Activated naive CD4-positive, alpha-beta T cell treated with Interleukin-2 at 50 U/mL for 16 hours (primary cell): ENCODE measurements around the gene TACC3.

Experiments used
- DNase-seq: peaks from one replicate; pipeline ENCODE4 v3.0.0-alpha.2; 2020

Gene TACC3

DNA sequence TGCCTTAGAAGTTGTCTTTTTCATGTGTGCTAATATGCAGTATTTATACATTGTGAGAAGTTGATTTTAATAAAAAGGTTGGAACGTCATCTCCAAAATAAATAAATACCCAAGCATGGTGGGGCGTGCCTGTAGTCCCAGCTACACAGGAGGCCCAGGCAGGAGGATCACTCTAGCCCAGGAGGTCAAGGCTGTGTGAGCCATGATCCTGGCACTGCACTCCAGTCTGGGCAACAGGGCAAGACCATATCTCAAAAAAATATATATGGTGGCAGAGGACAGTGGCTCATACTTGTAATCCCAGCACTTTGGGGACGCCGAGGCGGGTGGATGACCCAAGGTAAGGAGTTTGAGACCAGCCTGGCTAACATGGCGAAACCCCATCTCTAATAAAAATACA lies 15.6 kb upstream of the TACC3 start:
- DNase-seq: no peak

DNA sequence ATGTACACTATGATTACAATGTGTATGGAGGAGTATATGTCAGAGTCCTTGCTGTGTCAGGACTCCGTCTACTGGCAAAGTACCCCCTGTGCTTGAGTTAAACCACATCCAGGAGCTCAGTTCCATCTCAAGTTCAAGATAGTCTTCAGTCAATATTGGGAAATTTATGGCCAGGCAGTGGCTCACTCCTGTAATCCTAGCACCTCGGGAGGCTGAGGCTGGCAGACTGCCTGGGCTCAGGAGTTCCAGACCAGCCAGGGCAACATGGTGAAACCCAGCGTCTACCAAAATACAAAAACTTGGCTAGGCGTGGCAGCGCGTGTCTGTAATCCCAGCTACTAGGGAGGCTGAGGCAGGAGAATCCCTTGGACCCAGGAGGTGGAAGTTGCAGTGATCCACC lies 15.0 kb upstream of the TACC3 start:
- DNase-seq: no peak

DNA sequence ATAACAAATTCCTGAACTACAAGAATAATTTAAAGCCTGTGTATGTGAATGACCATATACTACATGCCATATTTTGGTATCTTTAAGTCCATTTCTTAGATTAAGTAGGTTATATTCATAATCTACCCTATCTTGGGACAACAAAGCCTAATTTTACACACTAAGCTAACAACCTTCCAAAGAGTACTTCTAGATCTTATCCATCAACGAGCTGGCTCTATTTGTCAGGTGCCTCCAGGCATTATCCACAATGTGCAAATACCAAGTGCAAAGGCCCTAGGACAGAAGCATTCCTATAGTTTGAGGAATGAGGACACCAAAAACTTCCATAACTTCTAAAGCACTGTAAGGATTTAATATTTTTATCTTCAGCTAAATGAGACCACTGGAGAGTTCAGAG lies 12.7 kb upstream of the TACC3 start:
- DNase-seq: no peak

GRCh38 chr4:1711055-1711570 lies 10.2 kb upstream of the TACC3 start:
- no peak for DNase-seq

- peak; percentile 47 for DNase-seq
Measured at GRCh38 chr4:1711571-1712215, 9.6 kb upstream of the TACC3 start.

DNA sequence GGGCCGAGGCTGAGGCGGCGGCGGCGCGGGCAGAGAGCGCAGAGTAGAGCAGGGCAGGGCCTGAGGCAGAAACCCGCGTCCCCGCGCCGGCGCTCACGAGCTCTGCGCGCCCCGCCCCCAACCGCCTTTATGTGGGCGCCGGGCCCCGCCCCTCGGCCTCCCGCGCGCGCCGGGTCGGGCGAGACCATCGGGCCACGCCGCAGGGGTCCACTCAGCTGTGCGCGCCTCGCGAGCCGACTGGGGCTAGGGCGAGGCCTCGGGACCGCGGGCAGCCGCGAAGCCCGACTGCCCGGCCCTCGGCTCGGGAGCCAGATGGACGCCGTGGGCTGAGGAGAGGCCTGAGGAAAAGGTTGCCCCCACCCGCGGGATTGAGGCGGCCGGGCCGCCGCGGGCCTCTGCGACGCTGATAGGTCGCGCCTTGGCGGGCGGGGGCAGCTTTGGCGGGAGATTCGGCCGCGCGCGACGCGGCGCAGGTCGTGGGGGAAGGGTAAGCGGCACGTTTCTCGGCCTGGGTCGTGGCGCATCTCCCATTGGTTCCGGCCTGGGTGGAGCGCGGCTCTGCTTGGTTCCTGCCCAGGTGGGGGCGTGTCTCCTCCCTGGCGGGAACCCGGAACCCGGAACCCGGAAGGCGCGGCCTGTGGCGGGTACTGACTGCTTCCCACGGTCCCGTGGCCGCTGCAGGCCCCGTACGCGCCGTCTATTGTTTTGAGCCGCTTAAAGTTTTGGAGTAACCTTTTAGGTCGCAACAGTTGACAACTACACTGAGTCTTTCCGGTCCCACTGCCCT lies 8.9 kb upstream of the TACC3 start, which contains the start of gene SLBP:
SLBP (minus strand) TSS at position 104 of the 787 bp plus-strand sequence. CDS start 131 bp downstream, outside the sequence.
- DNase-seq: peak; percentile 99

DNA sequence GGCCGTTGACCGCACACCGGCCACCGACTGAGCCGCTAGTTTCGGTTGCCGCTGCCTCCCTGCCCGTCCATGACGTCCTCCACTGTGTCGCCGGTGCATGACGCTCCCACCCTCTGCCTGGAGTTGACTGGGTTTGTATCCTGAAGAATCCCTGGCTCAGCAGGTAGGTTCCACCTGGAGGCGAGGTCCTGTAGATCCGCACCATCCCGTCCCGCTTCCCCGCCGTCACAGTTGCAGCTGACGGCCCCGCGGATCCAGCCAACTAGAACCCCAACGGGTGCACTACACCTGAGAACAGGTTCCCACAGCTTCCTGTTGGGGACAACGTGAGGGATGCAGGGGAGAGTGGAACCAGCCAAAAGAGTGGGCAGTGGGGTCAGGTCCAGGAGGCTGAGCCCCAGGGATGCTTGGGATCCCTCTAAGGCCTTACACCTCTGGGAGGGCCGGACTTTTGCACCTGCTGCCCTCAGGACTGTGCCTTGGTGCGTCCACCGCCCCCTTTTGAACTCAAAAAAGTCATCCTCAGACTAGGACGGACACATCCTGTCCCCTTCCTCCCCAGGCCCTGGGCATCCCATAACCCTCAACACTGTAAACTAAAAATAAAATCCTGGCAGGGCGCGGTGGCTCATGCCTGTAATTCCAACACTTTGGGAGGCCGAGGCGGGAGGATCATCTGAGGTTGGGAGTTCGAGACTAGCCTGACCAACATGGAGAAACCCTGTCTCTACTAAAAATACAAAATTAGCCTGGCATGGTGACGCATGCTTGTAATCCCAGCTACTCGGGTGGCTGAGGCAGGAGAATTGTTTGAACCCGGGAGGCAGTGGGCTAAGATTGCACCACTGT lies 8.1 kb upstream of the TACC3 start:
- no peak for DNase-seq

- DNase-seq: no peak
Measured at GRCh38 chr4:1714303-1715001, 6.9 kb upstream of the TACC3 start.

- DNase-seq: no peak
Measured at GRCh38 chr4:1715002-1715758, 6.1 kb upstream of the TACC3 start.

- no peak for DNase-seq
Measured at GRCh38 chr4:1716065-1716945, 5.0 kb upstream of the TACC3 start.

DNA sequence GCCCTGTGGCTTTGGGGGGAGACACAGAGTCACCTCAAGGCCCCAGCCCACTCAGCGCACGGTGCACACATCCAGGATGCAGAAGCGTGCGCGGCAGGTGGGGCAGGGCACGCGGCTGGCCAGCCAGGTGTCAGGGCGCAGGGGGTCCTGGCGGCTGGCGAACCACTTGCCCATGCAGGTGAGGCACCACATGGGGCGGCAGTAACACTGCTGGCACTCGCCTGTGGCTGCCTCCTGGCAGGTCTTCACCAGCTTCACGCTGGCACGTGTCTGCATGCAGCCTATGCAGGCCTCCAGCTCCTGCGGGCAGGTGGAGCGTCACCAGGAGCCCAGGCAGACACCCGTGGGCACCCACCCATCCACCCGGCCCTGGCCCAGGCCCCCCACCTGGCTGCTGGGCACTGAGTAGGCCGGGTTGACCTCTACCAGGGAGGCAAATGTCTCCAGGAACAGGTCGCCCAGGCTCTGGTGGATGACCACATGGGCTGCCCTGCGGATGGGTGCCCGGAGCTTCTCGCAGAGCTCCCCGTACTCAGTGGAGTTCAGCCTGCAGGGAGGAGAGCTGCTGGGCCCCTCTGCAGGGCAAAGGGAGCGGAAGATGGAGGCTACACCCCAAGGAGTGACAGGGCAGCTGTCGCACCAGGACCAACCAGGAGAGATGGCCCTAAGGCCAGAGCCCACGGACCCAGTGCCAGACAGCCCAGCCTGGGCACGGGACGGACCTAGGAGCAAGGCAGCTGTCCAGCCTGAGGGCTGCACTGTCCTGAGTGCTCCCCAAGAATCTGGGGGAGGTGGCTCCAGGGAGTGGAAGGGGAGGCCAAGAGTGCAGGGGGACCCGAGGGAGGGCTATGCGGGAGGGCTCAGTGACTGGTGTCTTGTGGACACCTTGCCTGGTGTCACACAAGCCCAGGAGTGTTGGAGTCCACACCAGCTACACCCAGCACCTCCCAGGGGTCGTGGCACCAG lies 3.9 kb upstream of the TACC3 start:
- DNase-seq: no peak

DNA sequence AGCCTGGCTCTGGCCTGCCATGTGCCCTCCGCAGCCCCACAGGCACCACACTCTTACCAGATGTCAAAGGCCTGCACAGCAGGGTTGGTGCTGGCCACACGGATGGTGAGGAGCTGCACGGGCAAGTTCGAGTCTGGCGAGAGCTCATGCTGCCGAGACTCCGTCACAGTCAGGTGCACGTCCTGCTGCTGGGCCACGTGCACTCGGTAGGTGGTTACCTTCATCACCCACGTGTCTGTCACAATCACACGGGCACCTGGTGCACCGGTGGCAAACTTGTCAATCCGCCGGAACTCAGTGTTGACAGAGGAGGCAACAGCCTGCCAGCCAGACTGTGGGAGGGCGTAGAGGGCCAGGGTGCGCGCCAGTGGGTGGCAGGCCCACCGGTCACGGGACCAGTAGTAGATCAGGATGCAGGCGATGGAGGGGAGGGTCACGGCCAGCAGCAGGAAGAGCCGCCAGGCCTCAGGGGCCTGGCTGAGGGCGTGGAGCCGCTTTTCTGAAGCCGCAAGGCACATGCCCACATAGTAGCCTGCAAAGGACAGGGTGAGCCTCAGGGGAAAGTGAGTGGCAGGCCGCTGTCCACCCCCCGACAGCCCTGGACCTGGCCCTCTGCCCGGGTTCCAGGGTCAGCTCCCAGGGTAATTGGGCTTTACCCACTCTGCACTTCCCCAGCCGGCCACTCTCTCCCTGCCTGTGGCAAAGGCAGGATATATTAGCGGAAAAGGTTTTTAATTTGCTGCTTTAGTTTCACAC lies 3.0 kb upstream of the TACC3 start:
- no peak for DNase-seq

DNA sequence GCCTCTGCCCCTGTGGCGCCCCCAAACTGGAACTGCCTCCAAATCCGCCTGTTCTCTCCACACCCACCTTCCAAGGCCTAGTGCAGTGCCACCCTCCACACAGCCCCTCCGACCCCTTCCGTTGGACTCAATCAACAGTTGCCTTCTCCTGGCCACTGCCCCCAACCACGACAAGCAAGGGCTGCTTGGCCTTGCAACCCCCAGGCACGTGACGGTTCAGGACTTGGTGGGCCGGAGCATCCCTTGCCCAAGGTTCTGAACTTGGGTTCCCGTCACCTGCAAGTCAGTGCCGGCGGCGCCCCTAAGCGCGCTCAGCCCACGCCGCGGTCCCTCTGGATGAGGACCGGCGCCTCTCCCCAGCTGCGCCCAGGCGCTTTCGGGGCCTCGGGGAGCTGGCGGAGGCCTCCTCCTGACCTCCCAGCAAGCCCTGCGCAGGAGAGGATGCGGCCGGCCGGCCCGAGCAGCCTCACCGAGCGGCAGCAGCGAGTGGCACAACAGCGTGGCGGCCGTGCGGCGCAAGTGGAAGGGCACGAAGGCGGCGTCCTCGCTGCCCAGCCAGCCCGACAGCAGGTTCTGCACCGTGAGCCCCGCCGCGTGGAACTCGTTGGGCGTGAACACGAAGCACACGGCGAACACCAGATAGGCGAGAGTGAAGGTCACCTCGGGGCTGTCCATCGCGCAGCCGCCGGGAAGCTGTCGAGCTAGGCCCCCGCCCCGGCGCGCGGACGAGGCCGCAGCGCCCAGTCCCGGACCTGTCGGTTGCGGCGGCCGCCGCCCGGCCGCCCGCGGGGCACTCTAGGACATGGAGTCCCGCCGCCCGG lies 948 bp upstream of the TACC3 start:
- DNase-seq: peak; percentile 46

DNA sequence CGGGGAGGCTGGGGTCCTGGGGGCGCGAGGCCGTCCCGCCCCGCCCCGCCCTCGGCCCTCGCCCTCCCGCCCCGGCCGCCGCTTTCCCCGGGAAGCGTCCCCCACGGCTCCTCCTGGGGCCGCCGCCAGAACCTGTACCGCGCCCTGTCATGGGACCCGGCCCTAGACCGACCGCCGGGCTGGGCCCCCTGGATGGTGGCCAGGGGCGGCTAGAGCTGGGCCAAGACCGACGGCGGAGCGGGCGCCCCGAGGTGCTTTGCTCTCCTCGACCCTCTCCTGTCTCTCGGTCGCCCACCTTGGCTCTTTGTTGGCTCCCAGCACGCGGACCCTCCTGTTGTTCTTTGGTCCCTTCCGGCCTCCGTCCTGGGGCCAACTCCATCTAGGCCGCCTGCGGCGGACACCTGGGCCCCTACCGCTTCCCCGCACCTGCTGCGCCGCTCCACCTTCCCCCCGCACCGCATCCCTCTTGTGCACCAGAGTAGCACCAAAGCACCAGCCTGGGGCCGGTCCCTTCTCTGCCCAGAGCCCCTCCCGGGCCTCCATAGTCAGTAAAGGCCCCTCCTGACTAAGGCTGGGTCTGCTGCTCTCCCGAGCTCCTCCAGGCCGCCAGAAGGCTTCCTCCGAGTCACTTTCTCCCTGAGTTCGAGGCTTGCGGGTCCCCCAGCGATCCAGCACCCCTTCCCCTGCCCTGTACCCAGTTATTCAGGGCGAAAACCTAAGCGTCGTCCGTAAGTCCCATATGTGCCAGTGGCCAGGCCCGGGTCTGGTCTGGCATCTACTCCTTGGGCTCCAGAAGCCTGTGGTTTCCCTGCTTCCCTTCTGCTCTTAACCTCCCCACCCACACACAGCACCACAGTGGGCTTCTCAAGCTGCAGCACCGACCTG lies 587 bp downstream of the TACC3 start:
- DNase-seq: no peak

- DNase-seq: no peak
Measured at GRCh38 chr4:1722551-1723118, 1.3 kb downstream of the TACC3 start.

DNA sequence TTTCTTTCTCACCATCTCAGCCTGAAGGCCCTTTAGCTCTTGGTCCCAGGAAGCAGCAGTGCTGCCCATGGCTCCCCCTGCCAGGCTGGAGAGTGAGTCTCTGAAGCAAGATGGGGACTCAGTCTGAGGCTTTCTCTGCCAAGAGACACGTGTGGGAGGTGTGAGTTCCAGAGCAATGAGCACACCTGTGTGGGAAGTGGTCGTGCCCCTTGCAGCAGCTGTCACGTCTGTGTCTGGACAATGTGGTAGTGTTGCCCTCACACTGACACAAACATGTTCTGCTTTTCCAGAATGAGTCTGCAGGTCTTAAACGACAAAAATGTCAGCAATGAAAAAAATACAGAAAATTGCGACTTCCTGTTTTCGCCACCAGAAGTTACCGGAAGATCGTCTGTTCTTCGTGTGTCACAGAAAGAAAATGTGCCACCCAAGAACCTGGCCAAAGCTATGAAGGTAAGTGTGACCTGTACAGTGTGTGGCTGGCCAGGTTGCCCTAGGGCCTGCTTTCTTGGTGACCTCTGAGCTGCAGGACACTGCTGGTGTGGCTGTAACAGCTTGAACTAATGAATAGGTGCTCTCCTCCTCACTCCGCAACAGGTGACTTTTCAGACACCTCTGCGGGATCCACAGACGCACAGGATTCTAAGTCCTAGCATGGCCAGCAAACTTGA lies 1.9 kb downstream of the TACC3 start:
- DNase-seq: peak; percentile 66
